ENCODE data around the gene ARHGEF3. TPM values are rescaled to one million over a fixed set of nuclear protein-coding genes. Genes with fewer than 3 reads are reported as not detected.
A peak's percentile ranks its signal among the peaks of the same experiment; 100 is the strongest.

ARHGEF3 gene
- total RNA-seq, 3 donors from 2014 or later (not counting 1 experiment from before 2014, with no cell fraction given): 112 to 211 (median 135) TPM

DNA sequence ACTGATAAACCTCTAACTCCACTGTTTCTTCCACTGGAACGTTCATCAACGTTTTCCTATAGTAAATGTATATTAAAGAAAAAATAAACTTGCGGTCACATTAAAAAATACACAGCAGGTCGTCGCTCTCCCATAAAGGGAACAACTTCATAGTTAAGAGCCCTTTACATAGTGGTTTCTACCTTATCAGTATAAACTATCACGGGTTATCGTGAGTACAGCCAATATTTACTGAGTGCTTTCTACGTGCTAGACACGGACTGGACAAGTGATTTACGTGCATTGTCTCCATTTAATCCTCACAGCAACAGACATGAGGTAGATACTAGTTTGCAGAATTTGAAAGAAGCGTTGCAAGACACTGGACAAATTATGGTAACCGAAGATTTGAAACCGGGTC is 117.7 kb downstream of the ARHGEF3 start:
- Histone ChIP-seq H3K27ac (ENCODE audit: low read length) (no peak overlapping the region), H3K4me3 (ENCODE audit: low read length) (no peak overlapping the region), H3K36me3 (ENCODE audit: control insufficient read depth, insufficient read depth, low read length) (peaks cover 5% of the 10 kb centered on the region), H3K27me3 (ENCODE audit: control insufficient read depth, insufficient read depth, low read length) (no peaks in the 10 kb centered on the region), H3K9me3 (ENCODE audit: control insufficient read depth, insufficient read depth, low read length) (peaks cover 4% of the 10 kb centered on the region), H3K4me1 (ENCODE audit: control insufficient read depth, insufficient read depth, low read length) (peaks cover 9% of the 10 kb centered on the region)
- Mint-ChIP-seq H3K4me3 (peak overlapping the region; percentile 98), H3K27me3 (ENCODE audit: low read depth in 2 of 2) (no peaks in the 10 kb centered on the region), H3K4me1 (peaks cover 26 to 33% of the 10 kb centered on the region in 2 donors), H3K9me3 (no peaks in the 10 kb centered on the region), H3K27ac (peak overlapping the region; percentile 92 to 97), H3K36me3 (no peaks in the 10 kb centered on the region)
- TF ChIP-seq, protein P1, sequence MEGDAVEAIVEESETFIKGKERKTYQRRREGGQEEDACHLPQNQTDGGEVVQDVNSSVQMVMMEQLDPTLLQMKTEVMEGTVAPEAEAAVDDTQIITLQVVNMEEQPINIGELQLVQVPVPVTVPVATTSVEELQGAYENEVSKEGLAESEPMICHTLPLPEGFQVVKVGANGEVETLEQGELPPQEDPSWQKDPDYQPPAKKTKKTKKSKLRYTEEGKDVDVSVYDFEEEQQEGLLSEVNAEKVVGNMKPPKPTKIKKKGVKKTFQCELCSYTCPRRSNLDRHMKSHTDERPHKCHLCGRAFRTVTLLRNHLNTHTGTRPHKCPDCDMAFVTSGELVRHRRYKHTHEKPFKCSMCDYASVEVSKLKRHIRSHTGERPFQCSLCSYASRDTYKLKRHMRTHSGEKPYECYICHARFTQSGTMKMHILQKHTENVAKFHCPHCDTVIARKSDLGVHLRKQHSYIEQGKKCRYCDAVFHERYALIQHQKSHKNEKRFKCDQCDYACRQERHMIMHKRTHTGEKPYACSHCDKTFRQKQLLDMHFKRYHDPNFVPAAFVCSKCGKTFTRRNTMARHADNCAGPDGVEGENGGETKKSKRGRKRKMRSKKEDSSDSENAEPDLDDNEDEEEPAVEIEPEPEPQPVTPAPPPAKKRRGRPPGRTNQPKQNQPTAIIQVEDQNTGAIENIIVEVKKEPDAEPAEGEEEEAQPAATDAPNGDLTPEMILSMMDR (IDR thresholded peaks at IDR 0.05): no peak
- DNase-seq: no peak
- 99% methylated on average over 11 of the region's 13 CpGs for WGBS (ENCODE audit: insufficient coverage)
- ATAC-seq: no peak
- intact Hi-C loops (cut with micrococcal nuclease): no loop called here

DNA sequence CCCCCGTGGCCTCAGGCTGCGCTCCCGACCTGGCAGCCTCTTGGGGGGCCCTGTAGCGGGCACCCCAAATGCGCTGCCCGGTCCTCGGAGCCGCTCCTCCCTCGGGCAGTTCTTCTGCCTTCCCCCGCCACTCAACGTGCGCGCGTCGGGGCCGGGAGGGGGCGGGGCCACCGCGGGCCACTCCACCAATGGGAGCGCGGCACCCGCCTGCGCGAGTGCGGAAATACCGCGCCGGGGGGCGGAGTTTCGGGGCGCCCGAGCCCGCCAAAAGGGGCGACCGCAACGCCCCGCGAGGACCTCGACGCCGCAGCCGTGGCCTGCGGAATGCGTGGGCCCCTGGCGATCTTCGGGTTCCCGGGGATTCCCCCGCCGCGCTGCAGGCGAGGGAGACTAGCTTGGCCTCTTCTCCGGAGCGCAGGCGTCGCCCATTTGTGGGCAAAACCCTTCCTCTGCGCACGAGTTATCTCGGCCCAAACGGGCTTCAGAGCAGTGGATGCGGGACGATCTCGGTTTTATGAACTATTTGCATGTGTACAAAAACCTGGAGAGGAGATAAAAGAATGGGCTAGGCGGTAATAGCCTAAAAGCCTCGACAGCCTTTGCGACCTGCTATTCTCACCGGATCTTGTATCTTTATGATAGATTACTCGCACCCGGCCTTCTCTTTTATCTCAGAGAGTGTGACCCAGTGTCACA is 118.5 kb downstream of the ARHGEF3 start, which contains the start of gene TASOR:
Gene TASOR (minus strand): TSS at position 144 of the 696 bp plus-strand sequence. CDS start 259 bp downstream, outside the sequence.
- peak within 1 kb of the TSS; percentile 93 for H3K4me3 ChIP-seq (ENCODE audit: low read length)
- peaks cover 33 to 37% of the 10 kb centered on the region in 2 donors for H3K4me1 Mint-ChIP-seq

DNA sequence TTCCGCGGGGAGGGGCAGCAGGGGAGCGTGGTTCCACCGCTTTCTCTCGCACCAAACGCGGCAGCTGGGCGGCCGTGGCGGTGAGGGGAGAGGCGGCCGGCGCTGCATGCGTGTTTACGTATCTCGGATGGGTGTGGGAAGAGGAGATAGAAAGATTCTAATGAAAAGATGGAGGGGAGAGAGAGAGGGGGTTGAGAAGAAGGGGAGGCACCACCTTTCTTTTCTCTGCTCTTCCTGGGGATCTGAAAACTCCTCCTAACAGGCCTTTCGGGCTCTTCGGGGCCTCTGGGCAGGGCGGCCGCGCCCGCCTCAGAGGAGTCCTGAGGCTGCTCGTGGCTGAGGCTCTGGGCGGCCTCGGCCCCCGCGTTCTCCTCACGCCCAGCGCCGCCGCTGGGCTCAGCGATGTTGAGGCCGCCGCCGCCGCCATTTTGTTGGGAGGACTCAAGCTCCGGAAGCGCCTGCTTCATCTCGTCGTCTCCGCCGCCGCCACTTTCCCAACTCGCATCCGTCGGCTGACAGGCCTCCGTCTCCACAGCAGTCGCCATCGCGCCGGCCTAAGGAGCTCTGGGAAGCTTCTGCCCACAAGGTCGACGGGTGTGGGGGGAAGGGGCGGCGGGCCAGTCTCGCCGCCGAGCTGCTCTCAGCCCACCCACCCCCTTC is 119.2 kb downstream of the ARHGEF3 start:
- Histone ChIP-seq H3K36me3 (ENCODE audit: control insufficient read depth, insufficient read depth, low read length) (peaks cover 5% of the 10 kb centered on the region), H3K4me3 (ENCODE audit: low read length) (peak overlapping the region; percentile 93), H3K27me3 (ENCODE audit: control insufficient read depth, insufficient read depth, low read length) (no peaks in the 10 kb centered on the region), H3K9me3 (ENCODE audit: control insufficient read depth, insufficient read depth, low read length) (peaks cover 4% of the 10 kb centered on the region), H3K4me1 (ENCODE audit: control insufficient read depth, insufficient read depth, low read length) (peaks cover 9% of the 10 kb centered on the region), H3K27ac (ENCODE audit: low read length) (peak overlapping the region; percentile 99)
- Mint-ChIP-seq H3K4me3 (peak overlapping the region; percentile 98), H3K36me3 (no peaks in the 10 kb centered on the region), H3K9me3 (no peaks in the 10 kb centered on the region), H3K27ac (peak overlapping the region; percentile 92 to 97), H3K4me1 (peaks cover 39 to 41% of the 10 kb centered on the region in 2 donors), H3K27me3 (ENCODE audit: low read depth in 2 of 2) (no peaks in the 10 kb centered on the region)
- TF ChIP-seq, protein P1 (IDR thresholded peaks at IDR 0.05): no peak
- DNase-seq: peak; percentile 75 to 86
- intact Hi-C loops (cut with micrococcal nuclease): loop anchor here (1.0 kb wide), 1 partner anchor 11 kb away; no protein-coding TSS in a partner anchor
- under 1% methylated on average over 54 of the region's 58 CpGs for WGBS (ENCODE audit: insufficient coverage)
- ATAC-seq: peak; percentile 66 to 83 (median 72)

More for the DNA sequence above, 118.5 kb downstream of the ARHGEF3 start, which contains the start of gene TASOR:
- DNase-seq (peak; percentile 87 to 93), ATAC-seq (peak; percentile 88 to 95 (median 89))
- peak within 1 kb of the TSS; percentile 92 to 97 for H3K27ac Mint-ChIP-seq
- H3K9me3 ChIP-seq (ENCODE audit: control insufficient read depth, insufficient read depth, low read length): peaks cover 4% of the 10 kb centered on the region
- peaks cover 5% of the 10 kb centered on the region for H3K36me3 ChIP-seq (ENCODE audit: control insufficient read depth, insufficient read depth, low read length)
- peak within 1 kb of the TSS; percentile 99 for H3K27ac ChIP-seq (ENCODE audit: low read length)
- H3K4me1 ChIP-seq (ENCODE audit: control insufficient read depth, insufficient read depth, low read length): peaks cover 9% of the 10 kb centered on the region
- no peaks in the 10 kb centered on the region for H3K9me3 Mint-ChIP-seq
- TF ChIP-seq, protein P1 (IDR thresholded peaks at IDR 0.05): no peak
- WGBS (ENCODE audit: insufficient coverage): 17% methylated on average over 68 of the region's 68 CpGs
- no peaks in the 10 kb centered on the region for H3K36me3 Mint-ChIP-seq
- H3K27me3 Mint-ChIP-seq (ENCODE audit: low read depth in 2 of 2): no peaks in the 10 kb centered on the region
- H3K4me3 Mint-ChIP-seq: peak within 1 kb of the TSS; percentile 98
- H3K27me3 ChIP-seq (ENCODE audit: control insufficient read depth, insufficient read depth, low read length): no peaks in the 10 kb centered on the region
- intact Hi-C loops (cut with micrococcal nuclease): loop anchor here (1.0 kb wide), 1 partner anchor 10 kb away; no protein-coding TSS in a partner anchor

All from natural killer cell (primary cell).